Measurements from ENCODE around the gene TNNT1. TPM values are rescaled to one million over a fixed set of nuclear protein-coding genes. Genes with fewer than 3 reads are reported as not detected.

The TNNT1 gene
- total RNA-seq, 1 donor from 2014 or later = 74.1 TPM

DNA sequence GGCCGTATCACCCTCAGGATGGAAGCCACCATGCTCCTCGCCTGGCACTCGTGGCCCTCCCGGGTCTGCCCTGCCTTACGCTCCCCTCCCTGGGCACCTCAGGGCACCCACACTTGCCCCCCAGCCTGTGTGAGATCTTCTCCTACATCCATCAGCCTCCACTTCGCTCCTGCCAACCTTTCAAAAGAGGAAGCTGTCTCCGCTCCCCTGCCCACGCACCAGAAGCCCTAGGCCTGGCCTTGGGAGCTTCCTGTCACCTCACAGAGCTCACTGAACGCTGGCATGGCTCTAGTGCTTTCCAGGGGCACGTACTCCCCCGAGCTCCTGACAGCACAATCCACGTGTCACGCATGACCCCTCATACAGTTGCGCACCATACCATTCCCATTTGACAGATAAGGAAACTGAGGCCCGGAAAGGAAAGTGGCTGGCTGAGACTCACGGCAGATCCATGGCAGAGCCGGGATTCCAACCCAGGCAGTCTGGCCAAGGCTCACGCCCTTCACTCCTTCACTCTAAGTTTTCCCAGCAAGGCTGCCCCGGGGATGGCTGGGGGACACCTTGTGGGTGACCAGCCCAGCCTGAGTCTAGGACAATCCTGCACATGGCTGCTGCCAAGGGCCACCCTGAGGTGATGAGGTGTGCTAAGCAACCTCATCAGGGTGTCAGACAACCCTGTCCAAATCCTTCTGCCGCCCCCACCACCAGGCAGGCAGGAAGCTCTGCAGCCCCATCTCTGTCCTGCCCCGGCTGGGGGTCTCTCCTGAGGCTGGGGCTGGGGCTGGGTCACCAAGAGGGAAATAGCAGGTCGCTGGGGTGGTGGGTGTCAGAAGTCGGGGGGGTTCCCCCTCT, 50.9 kb downstream of the TNNT1 start:
- H3K27ac ChIP-seq = no peak overlapping the region
- TF ChIP-seq EZH2 (IDR thresholded peaks at IDR 0.05) = no peak
- TF ChIP-seq EZH2phosphoT487 (IDR thresholded peaks at IDR 0.05) = no peak
- TF ChIP-seq, protein P1, sequence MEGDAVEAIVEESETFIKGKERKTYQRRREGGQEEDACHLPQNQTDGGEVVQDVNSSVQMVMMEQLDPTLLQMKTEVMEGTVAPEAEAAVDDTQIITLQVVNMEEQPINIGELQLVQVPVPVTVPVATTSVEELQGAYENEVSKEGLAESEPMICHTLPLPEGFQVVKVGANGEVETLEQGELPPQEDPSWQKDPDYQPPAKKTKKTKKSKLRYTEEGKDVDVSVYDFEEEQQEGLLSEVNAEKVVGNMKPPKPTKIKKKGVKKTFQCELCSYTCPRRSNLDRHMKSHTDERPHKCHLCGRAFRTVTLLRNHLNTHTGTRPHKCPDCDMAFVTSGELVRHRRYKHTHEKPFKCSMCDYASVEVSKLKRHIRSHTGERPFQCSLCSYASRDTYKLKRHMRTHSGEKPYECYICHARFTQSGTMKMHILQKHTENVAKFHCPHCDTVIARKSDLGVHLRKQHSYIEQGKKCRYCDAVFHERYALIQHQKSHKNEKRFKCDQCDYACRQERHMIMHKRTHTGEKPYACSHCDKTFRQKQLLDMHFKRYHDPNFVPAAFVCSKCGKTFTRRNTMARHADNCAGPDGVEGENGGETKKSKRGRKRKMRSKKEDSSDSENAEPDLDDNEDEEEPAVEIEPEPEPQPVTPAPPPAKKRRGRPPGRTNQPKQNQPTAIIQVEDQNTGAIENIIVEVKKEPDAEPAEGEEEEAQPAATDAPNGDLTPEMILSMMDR (IDR thresholded peaks at IDR 0.05) = no peak
- no peak overlapping the region for H3K27ac Mint-ChIP-seq
- no peak overlapping the region for H3K4me3 ChIP-seq
- peaks cover 41% of the 10 kb centered on the region for H4K20me1 ChIP-seq (ENCODE audit: low read depth)
- no peaks in the 10 kb centered on the region for H3K27me3 ChIP-seq
- peaks cover 18% of the 10 kb centered on the region for H3K4me1 Mint-ChIP-seq
- no peaks in the 10 kb centered on the region for H3K9me3 ChIP-seq (ENCODE audit: low read depth)
- H3K36me3 Mint-ChIP-seq = peaks cover 13% of the 10 kb centered on the region
- H2AFZ ChIP-seq (replicated peaks) = no peak overlapping the region
- H3K9ac ChIP-seq = no peak overlapping the region
- peaks cover 2% of the 10 kb centered on the region for H3K27me3 Mint-ChIP-seq (ENCODE audit: insufficient read depth, low read depth)
- H3K4me1 ChIP-seq = no peaks in the 10 kb centered on the region
- H3K4me2 ChIP-seq = no peak overlapping the region
- peaks cover 1% of the 10 kb centered on the region for H3K36me3 ChIP-seq
- H3K9me3 Mint-ChIP-seq = peaks cover 2% of the 10 kb centered on the region
- no peak for DNase-seq (ENCODE audit: low spot score)
- H3F3A ChIP-seq (ENCODE audit: low read depth) = peaks cover 7% of the 10 kb centered on the region
- H3K4me3 Mint-ChIP-seq = peak overlapping the region; percentile 20
- no peaks in the 10 kb centered on the region for H3K79me2 ChIP-seq (ENCODE audit: low read depth)

DNA sequence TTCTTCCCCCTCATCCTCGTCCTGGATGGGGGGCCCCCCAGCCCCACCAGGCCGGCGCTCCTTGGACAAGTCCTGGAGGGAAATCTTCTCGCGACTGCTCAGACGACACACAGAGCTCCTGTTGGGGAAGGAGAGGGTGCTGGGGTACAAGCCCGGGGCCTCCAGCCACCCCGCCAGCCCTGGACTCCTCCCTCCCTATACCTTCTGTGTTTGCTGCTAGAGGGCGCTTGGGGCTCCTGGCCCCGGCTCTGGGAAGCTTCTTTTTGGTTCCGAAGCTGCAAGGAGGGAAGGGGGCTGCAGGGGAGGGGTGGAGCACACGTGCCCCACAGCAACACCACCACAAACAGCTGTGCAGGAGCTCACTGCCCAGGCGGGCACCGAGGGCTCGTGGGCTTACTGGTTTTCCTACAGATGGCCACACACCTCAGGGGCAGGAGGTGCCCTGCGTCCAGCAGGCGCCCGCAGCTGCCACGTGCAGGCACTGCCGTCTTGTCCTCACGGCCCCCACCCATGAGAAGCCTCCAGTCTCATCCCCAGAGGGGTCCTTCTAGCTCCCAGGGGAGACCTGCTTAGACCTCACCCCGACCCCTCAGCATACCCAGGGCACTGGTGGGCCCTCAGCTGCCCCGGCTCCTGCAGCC, 52.8 kb downstream of the TNNT1 start:
- H3K4me1 Mint-ChIP-seq = peaks cover 18% of the 10 kb centered on the region
- H3K9me3 ChIP-seq (ENCODE audit: low read depth) = no peaks in the 10 kb centered on the region
- no peak overlapping the region for H3K27ac Mint-ChIP-seq
- no peaks in the 10 kb centered on the region for H3K27me3 ChIP-seq
- H3K9me3 Mint-ChIP-seq = peaks cover 2% of the 10 kb centered on the region
- peaks cover 7% of the 10 kb centered on the region for H3K36me3 Mint-ChIP-seq
- H3F3A ChIP-seq (ENCODE audit: low read depth) = peaks cover 13% of the 10 kb centered on the region
- TF ChIP-seq EZH2 (IDR thresholded peaks at IDR 0.05) = no peak
- no peak for TF ChIP-seq EZH2phosphoT487 (IDR thresholded peaks at IDR 0.05)
- TF ChIP-seq, protein P1 (IDR thresholded peaks at IDR 0.05) = no peak
- H3K36me3 ChIP-seq = no peaks in the 10 kb centered on the region
- H3K27ac ChIP-seq = no peak overlapping the region
- H3K4me1 ChIP-seq = peaks cover 13% of the 10 kb centered on the region
- H2AFZ ChIP-seq (replicated peaks) = no peak overlapping the region
- H3K4me2 ChIP-seq = no peak overlapping the region
- H3K9ac ChIP-seq = no peak overlapping the region
- peaks cover 56% of the 10 kb centered on the region for H4K20me1 ChIP-seq (ENCODE audit: low read depth)
- peaks cover 2% of the 10 kb centered on the region for H3K27me3 Mint-ChIP-seq (ENCODE audit: insufficient read depth, low read depth)
- no peak for DNase-seq (ENCODE audit: low spot score)
- no peak overlapping the region for H3K4me3 ChIP-seq
- no peak overlapping the region for H3K4me3 Mint-ChIP-seq
- H3K79me2 ChIP-seq (ENCODE audit: low read depth) = no peaks in the 10 kb centered on the region

DNA sequence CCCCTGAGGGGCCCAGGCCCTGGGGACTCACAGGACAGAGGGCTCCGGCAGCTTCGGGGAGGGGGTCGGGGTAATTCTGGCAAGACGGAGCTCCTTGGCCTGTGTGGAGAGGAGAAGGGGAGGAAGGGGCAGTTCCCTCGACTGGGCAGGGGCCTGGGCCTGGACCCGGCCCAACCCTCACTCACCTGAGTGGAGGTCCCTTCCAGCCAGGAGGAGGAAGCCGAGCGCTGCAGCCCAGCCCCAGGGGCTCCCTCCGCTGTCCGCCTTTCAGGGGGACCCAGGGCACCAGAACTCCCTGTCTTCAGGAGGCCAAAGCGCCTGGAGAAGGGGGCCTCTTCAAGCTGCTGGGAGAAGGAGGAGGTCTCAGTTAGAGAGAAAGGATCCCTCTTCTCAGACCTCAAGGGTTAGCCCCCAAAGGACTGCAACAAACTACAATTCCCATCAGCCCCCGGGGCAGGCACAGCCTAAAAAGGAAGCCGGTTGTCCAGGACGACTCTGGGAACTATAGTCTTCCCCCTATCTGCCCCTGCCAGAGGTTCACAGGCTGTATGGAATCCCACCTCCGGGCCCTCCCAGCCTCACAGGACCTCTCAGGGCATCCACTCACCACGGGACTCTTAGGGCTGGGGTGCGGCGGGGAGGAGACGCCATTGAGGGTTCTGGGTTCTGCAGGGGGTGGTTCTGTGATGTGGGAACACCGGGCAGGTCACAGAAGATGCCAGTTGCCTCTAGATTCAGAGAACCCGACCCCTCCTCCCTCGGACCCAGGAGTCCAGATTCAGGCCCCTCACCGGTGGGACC, 53.5 kb downstream of the TNNT1 start:
- H3K9me3 Mint-ChIP-seq = peaks cover 2% of the 10 kb centered on the region
- Histone ChIP-seq H3K79me2 (ENCODE audit: low read depth) (no peaks in the 10 kb centered on the region), H3F3A (ENCODE audit: low read depth) (peaks cover 16% of the 10 kb centered on the region), H3K36me3 (no peaks in the 10 kb centered on the region), H3K27me3 (no peaks in the 10 kb centered on the region), H3K4me3 (no peak overlapping the region), H3K27ac (no peak overlapping the region), H2AFZ (replicated peaks) (no peak overlapping the region), H3K9ac (no peak overlapping the region), H3K9me3 (ENCODE audit: low read depth) (no peaks in the 10 kb centered on the region), H4K20me1 (ENCODE audit: low read depth) (peaks cover 54% of the 10 kb centered on the region), H3K4me2 (no peak overlapping the region), H3K4me1 (peaks cover 13% of the 10 kb centered on the region)
- H3K27ac Mint-ChIP-seq = no peak overlapping the region
- H3K27me3 Mint-ChIP-seq (ENCODE audit: insufficient read depth, low read depth) = peaks cover 2% of the 10 kb centered on the region
- H3K4me3 Mint-ChIP-seq = no peak overlapping the region
- H3K36me3 Mint-ChIP-seq = peaks cover 7% of the 10 kb centered on the region
- peak; percentile 48 for DNase-seq (ENCODE audit: low spot score)
- TF ChIP-seq EZH2phosphoT487 (IDR thresholded peaks at IDR 0.05) (no peak), EZH2 (IDR thresholded peaks at IDR 0.05) (no peak)
- TF ChIP-seq, protein P1 (IDR thresholded peaks at IDR 0.05) = no peak
- H3K4me1 Mint-ChIP-seq = peaks cover 18% of the 10 kb centered on the region
